Activated naive CD4-positive, alpha-beta T cell treated with anti-CD3 and anti-CD28 coated beads for 36 hours (primary cell): ENCODE measurements around the gene CELSR1. TPM values are rescaled to one million over a fixed set of nuclear protein-coding genes. Genes with fewer than 3 reads are reported as not detected.
A peak's percentile ranks its signal among the peaks of the same experiment; 100 is the strongest.

Source experiments
- CTCF ChIA-PET: fragments of 350-600 bp; sonication (Branson Sonifier 250); formaldehyde crosslinking; loops from one replicate; lab custom pipeline; 2021; ENCODE audit warnings: antibody characterized with exemption; lab: Charles Lee
- DNase-seq: peaks from one replicate; pipeline ENCODE4 v3.0.0-alpha.2; 2020
- H3K27ac Mint-ChIP-seq: one replicate; pipeline ENCODE4 v1.8.0; 2021; ENCODE audit warnings: mild to moderate bottlenecking, mixed read lengths
- H3K27me3 Mint-ChIP-seq: one replicate; pipeline ENCODE4 v1.8.0; 2021; ENCODE audit warnings: low read depth, mixed read lengths
- H3K36me3 Mint-ChIP-seq: one replicate; pipeline ENCODE4 v1.8.0; 2021; ENCODE audit warnings: low read depth, mixed read lengths
- H3K4me1 Mint-ChIP-seq: one replicate; pipeline ENCODE4 v1.8.0; 2021; ENCODE audit warnings: low read depth, mixed read lengths
- H3K4me3 Mint-ChIP-seq: one replicate; pipeline ENCODE4 v1.8.0; 2021; ENCODE audit warnings: mild to moderate bottlenecking, moderate library complexity, mixed read lengths
- H3K9me3 Mint-ChIP-seq: one replicate; pipeline ENCODE4 v1.8.0; 2021; ENCODE audit warnings: mixed read lengths
- intact Hi-C: fragments of 100-400 bp; cut with micrococcal nuclease; formaldehyde crosslinking; loops from one replicate; pipeline ENCODE4 v1.15.1; 2023
- total RNA-seq, 2 experiments: library from RNA; stranded (reverse); gene quantifications; one replicate each; pipeline ENCODE4 v1.2.3, GENCODE V29; 2021

CELSR1 gene
- total RNA-seq, 2 experiments from 2014 or later, result 0.17 to 0.25 TPM

GRCh38 chr22:46376908-46377524, 160.4 kb downstream of the CELSR1 start:
- DNase-seq, result no peak
- CTCF ChIA-PET, result interaction anchor here (1.0 kb wide), 1 partner anchor 9 kb away, joined by 4 read pairs; no protein-coding TSS in a partner anchor
- H3K4me1 Mint-ChIP-seq, result peaks cover 20% of the 10 kb centered on the region
- intact Hi-C loops, result no loop called here
- no peaks in the 10 kb centered on the region for H3K36me3 Mint-ChIP-seq
- H3K27me3 Mint-ChIP-seq, result peaks cover 15% of the 10 kb centered on the region
- no peak overlapping the region for H3K27ac Mint-ChIP-seq
- no peak overlapping the region for H3K4me3 Mint-ChIP-seq
- peaks cover 15% of the 10 kb centered on the region for H3K9me3 Mint-ChIP-seq

DNA sequence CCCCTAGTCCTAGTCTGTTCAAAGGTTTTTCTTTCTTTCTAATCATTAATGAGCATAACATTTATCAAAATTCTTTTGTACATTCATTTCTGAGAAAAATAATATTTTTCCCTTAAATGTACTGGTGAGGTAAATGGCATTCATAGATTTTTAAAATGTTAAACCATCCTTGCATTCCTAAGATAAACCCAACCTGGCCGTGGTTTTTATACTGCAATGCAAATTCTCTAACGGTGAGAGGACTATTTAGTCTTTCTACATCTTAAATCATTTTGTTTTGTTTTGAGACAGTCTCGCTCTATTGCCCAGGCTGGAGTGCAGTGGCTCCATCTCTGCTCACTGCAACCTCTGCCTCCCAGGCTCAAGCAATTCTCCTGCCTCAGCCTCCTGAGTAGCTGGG, 161.3 kb downstream of the CELSR1 start:
- no peak overlapping the region for H3K4me3 Mint-ChIP-seq
- H3K4me1 Mint-ChIP-seq, result peaks cover 20% of the 10 kb centered on the region
- H3K27ac Mint-ChIP-seq, result no peak overlapping the region
- H3K36me3 Mint-ChIP-seq, result no peaks in the 10 kb centered on the region
- CTCF ChIA-PET, result interaction anchor here (1.0 kb wide), 1 partner anchor 8 kb away, joined by 4 read pairs; no protein-coding TSS in a partner anchor
- intact Hi-C loops, result no loop called here
- H3K9me3 Mint-ChIP-seq, result peaks cover 15% of the 10 kb centered on the region
- no peak for DNase-seq
- peaks cover 15% of the 10 kb centered on the region for H3K27me3 Mint-ChIP-seq

GRCh38 chr22:46374663-46375474, 162.6 kb downstream of the CELSR1 start:
- Mint-ChIP-seq H3K27me3 (peaks cover 15% of the 10 kb centered on the region), H3K9me3 (peaks cover 15% of the 10 kb centered on the region), H3K36me3 (no peaks in the 10 kb centered on the region), H3K4me1 (peaks cover 31% of the 10 kb centered on the region), H3K27ac (no peak overlapping the region), H3K4me3 (no peak overlapping the region)
- CTCF ChIA-PET, result no interaction called here
- intact Hi-C loops, result no loop called here
- no peak for DNase-seq

- Mint-ChIP-seq H3K4me1 (peaks cover 32% of the 10 kb centered on the region), H3K4me3 (no peak overlapping the region), H3K27ac (no peak overlapping the region)
Observed at GRCh38 chr22:46373921-46374662, 163.3 kb downstream of the CELSR1 start.

GRCh38 chr22:46373159-46373558, 164.3 kb downstream of the CELSR1 start:
- CTCF ChIA-PET, result no interaction called here
- intact Hi-C loops, result no loop called here
- Mint-ChIP-seq H3K9me3 (peaks cover 15% of the 10 kb centered on the region), H3K27ac (no peak overlapping the region), H3K4me3 (no peak overlapping the region), H3K27me3 (peaks cover 15% of the 10 kb centered on the region), H3K36me3 (no peaks in the 10 kb centered on the region), H3K4me1 (peaks cover 32% of the 10 kb centered on the region)
- no peak for DNase-seq

More at GRCh38 chr22:46373921-46374662, 163.3 kb downstream of the CELSR1 start:
- H3K9me3 Mint-ChIP-seq, result peaks cover 15% of the 10 kb centered on the region
- no peaks in the 10 kb centered on the region for H3K36me3 Mint-ChIP-seq
- peaks cover 15% of the 10 kb centered on the region for H3K27me3 Mint-ChIP-seq
- peak; percentile 28 for DNase-seq
- intact Hi-C loops, result no loop called here
- CTCF ChIA-PET, result no interaction called here

DNA sequence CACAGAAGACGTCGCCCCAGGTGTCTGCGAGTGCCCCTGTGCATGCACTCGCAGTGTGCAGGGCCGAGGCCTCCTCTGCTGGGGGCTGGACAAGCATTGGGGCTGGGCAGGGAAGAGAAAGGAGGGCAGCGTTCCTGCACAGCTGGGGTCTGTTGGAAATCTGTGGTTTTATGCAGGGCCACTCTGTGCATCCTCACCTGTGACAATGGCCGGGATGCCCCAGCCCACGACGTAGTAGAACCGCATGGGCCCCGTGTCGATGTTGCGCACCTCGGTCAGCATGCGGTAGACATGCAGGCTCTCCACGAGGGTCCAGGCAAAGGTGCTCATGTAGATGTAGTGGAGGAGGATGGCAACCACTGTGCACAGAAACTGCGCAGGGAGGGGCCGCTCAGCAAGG, 164.7 kb downstream of the CELSR1 start:
- DNase-seq, result no peak

DNA sequence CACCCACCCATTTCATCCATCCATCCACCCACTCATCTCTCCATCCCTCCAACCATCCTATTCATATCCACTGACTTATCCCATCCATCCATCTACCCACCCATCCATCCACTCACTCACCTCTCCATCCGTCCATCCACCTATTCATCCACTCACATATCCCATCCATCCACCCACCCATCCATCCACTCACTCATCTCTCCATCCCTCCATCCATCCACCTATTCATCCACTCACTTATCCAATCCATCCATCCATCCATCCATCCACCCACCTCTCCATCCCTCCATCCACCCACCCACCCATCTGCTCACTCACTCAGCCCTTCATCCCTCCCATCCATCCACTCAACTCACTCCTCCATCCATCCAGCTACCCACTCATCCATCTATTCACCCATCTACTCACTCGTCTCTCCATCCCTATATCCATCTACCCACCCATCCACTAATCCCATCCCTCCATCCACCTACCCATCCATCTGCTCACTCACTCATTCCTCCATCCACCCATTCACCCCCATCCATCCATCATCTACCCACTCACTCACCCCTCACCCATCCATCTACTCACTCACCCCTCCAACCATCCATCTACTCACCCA, 165.7 kb downstream of the CELSR1 start:
- H3K9me3 Mint-ChIP-seq, result peaks cover 10% of the 10 kb centered on the region
- intact Hi-C loops, result no loop called here
- H3K4me1 Mint-ChIP-seq, result peaks cover 34% of the 10 kb centered on the region
- CTCF ChIA-PET, result no interaction called here
- H3K27ac Mint-ChIP-seq, result no peak overlapping the region
- H3K27me3 Mint-ChIP-seq, result peaks cover 15% of the 10 kb centered on the region
- H3K36me3 Mint-ChIP-seq, result no peaks in the 10 kb centered on the region
- DNase-seq, result no peak
- H3K4me3 Mint-ChIP-seq, result no peak overlapping the region

More for the DNA sequence above, 164.7 kb downstream of the CELSR1 start:
- Mint-ChIP-seq H3K4me3 (no peak overlapping the region), H3K27me3 (peaks cover 15% of the 10 kb centered on the region), H3K36me3 (no peaks in the 10 kb centered on the region), H3K4me1 (peaks cover 33% of the 10 kb centered on the region), H3K9me3 (peaks cover 15% of the 10 kb centered on the region), H3K27ac (no peak overlapping the region)
- CTCF ChIA-PET, result no interaction called here
- intact Hi-C loops, result no loop called here

DNA sequence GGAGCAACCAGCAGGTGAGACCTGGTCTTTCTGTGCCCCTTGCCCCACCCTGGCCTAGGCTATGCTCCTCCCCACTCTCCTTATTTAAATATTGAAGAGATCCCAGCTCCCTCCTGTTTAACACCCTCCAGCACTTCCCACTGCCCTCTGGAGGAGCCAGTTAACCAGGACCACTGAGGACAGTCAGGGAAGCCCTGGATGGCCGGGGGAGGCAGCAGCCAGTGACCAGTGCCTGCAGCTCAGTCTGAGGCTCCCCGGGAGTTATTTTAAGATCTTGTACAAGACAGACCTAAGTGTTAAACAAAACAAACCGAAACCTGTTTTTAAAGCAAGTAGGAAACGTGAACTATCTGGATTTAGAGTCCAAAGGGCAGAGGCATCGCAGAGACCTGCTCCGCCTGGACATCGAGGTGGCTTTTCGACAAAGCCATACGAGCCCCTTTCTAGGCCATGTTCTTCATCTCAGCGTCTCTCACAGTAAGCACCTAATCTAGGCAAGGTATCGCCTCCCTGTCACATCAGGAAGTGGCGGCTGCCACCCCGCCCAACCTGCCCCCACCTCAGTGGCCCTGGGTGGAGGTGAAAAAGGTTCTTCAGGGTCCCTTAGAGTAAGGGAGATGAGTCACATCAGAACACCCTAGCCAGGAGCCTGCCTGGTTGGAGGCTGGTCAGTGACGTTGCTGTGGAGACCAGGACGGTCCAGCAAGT, 166.7 kb downstream of the CELSR1 start:
- Mint-ChIP-seq H3K4me1 (peaks cover 34% of the 10 kb centered on the region), H3K27ac (no peak overlapping the region), H3K36me3 (no peaks in the 10 kb centered on the region), H3K27me3 (peaks cover 15% of the 10 kb centered on the region), H3K9me3 (peaks cover 2% of the 10 kb centered on the region), H3K4me3 (no peak overlapping the region)
- CTCF ChIA-PET, result no interaction called here
- intact Hi-C loops, result no loop called here
- DNase-seq, result no peak

DNA sequence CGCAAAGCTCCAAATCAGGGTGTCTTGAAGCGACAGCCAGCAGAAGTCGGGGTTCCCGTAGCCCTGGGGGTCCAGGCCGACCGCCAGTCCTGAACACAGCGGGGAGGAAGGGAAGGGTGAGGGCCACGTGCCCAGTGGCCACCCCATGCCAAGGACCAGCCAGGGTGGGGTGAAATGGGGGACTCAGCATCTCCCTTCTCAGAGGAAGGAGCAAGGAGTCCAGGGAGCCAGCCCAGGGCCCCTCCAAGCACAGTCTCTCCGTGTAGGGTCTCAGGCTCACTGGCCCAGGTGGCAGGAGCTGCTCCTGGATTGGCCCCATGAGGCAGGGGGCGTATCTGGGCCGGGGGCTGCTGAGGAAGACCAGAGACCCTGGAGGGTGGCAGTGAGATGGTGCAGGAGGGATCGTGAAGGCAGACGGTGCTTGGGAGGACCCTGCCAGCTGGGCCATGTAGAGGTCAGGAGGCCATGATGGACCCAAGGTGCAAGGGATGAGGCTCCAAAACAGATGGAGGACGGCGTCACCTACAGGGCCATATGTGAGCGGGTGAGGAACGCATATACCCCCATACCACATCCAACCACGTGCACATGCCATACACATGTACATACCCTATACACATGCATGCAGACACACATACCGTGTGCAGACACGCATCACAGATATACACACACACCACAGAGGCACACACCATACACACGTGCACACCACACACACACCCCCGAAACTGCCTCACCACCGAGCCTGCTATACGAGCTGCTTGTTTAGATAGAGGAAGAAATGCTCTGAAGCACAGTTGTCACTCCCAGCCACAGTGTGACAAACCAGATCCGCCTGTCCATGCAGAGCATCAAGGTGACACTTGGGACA, 167.5 kb downstream of the CELSR1 start:
- H3K27ac Mint-ChIP-seq, result no peak overlapping the region
- no peak overlapping the region for H3K4me3 Mint-ChIP-seq
- intact Hi-C loops, result no loop called here
- no peak for DNase-seq
- H3K9me3 Mint-ChIP-seq, result no peaks in the 10 kb centered on the region
- CTCF ChIA-PET, result no interaction called here
- H3K4me1 Mint-ChIP-seq, result peaks cover 31% of the 10 kb centered on the region
- H3K27me3 Mint-ChIP-seq, result peaks cover 11% of the 10 kb centered on the region
- H3K36me3 Mint-ChIP-seq, result no peaks in the 10 kb centered on the region

- H3K27me3 Mint-ChIP-seq, result peaks cover 10% of the 10 kb centered on the region
- no peak for DNase-seq
- H3K9me3 Mint-ChIP-seq, result no peaks in the 10 kb centered on the region
- no peak overlapping the region for H3K27ac Mint-ChIP-seq
- intact Hi-C loops, result no loop called here
- no peak overlapping the region for H3K4me3 Mint-ChIP-seq
- H3K4me1 Mint-ChIP-seq, result peaks cover 26% of the 10 kb centered on the region
- CTCF ChIA-PET, result interaction anchor here (2.9 kb wide), 1 partner anchor 172 kb away, joined by 57 read pairs; no protein-coding TSS in a partner anchor
- no peaks in the 10 kb centered on the region for H3K36me3 Mint-ChIP-seq
Observed at GRCh38 chr22:46368871-46369715, 168.3 kb downstream of the CELSR1 start.
